GM12875 (cell line): Measurements from ENCODE around the gene APBA1.
"Not testable (repeated sequence)": the region's sequence is repeated elsewhere in the genome, so short reads cannot be mapped to it uniquely, and the experiment has no call there.

ENCODE experiments used
- H3K4me3 ChIP-seq: one replicate; pipeline ENCODE4 v1.5.1; 2011; ENCODE audit warnings: low read depth, low read length, control low read depth
- CTCF ChIP-seq: IDR thresholded peaks from 2 replicates; pipeline ENCODE4 v1.5.1; 2011; ENCODE audit warnings: low read depth, mild to moderate bottlenecking, control low read depth, inconsistent platforms, low read length, moderate library complexity, borderline replicate concordance; ENCODE audit not compliant: insufficient read depth

APBA1 gene

GRCh38 chr9:69442486-69442885, 229.7 kb downstream of the APBA1 start:
- no peak overlapping the region for H3K4me3 ChIP-seq
- no peak for TF ChIP-seq CTCF

DNA sequence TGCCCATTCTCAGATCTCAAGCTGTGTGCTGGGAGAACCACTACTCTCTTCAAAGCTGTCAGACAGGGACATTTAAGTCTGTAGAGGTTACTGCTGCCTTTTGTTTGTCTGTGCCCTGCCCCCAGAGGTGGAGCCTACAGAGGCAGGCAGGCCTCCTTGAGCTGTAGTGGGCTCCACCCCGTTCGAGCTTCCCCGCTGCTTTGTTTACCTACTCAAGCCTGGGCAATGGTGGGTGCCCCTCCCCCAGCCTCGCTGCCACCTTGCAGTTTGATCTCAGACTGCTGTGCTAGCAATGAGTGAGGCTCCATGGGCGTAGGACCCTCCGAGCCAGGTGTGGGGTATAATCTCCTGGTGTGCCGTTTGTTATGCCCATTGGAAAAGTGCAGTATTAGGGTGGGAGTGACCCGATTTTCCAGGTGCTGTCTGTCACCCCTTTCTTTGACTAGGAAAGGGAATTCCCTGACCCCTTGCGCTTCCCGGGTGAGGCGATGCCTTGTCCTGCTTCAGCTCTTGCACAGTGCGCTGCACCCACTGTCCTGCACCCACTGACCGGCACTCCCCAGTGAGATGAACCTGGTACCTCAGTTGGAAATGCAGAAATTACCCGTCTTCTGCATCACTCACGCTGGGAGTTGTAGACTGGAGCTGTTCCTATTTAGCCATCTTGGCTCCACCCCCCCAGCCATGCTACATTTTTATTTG, 231.8 kb downstream of the APBA1 start:
- H3K4me3 ChIP-seq: not testable (repeated sequence)

DNA sequence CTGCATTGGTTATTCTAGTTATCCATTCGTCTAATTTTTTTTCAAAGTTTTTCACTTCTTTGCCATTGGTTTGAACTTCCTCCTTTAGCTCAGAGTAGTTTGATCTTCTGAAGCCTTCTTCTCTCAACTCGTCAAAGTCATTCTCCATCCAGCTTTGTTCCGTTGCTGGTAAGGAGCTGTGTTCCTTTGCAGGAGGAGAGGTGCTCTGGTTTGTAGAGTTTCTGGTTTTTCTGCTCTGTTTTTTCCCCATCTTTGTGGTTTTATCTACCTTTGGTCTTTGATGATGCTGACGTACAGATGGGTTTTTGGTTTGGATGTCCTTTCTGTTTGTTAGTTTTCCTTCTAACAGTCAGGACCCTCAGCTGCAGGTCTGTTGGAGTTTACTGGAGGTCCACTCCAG, 232.5 kb downstream of the APBA1 start:
- not testable (repeated sequence) for H3K4me3 ChIP-seq

DNA sequence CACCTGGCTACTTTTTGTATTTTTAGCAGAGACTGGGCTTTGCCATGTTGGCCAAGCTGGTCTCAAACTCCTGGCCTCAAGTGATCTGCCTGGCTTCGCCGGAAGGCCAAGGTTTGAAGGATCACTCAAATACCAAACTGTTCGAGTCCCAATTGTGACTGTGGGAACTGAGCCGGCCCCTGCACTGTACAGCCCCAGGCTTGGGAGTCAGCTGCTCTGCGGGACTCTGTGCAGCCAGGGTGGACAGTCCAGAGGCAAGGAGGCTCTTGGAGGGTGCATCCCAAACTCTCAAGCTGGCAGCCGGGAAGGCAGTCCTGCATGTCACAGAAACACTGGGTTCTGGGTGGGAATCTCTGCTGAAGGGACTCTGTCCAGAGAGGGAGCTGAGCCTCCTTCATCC, 238.2 kb downstream of the APBA1 start:
- H3K4me3 ChIP-seq: no peak overlapping the region
- no peak for TF ChIP-seq CTCF

GRCh38 chr9:69433392-69433791, 238.8 kb downstream of the APBA1 start:
- no peak overlapping the region for H3K4me3 ChIP-seq
- no peak for TF ChIP-seq CTCF

DNA sequence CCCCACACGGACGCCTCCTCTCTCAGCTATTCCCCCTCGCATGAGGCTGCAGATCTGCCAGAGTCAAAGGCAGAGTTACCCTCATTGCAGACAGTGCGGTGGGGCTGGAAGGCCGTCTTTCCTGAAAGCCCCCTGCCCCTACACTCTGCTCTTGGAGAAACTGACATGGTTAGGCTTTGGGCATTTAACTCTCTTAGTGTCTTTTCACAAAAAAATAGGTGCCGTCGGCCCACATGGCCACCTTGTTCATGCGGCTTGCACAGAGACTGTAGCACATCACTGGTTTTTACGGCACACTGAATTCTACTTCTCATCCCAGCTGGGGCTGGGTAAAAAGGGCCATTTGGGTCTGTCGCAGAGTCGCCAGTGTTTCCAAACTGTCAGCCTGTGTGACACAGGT, 239.5 kb downstream of the APBA1 start:
- H3K4me3 ChIP-seq: no peak overlapping the region

GRCh38 chr9:69431777-69432176, 240.4 kb downstream of the APBA1 start:
- TF ChIP-seq CTCF: no peak
- no peak overlapping the region for H3K4me3 ChIP-seq

More for the DNA sequence above, 239.5 kb downstream of the APBA1 start:
- no peak for TF ChIP-seq CTCF

- no peak overlapping the region for H3K4me3 ChIP-seq
- no peak for TF ChIP-seq CTCF
Observed at GRCh38 chr9:69431203-69431602, 241.0 kb downstream of the APBA1 start.
